Lung (tissue), 12 donors: ENCODE data around the gene PAK6. TPM values are rescaled to one million over a fixed set of nuclear protein-coding genes. Genes with fewer than 3 reads are reported as not detected.

Experiments
- ATAC-seq: fragments of 200-7000 bp; cut with Tn5 transposase; one replicate; pipeline ENCODE4 v1.9.1; 2020; ENCODE audit warnings: moderate number of reproducible peaks; ENCODE audit not compliant: insufficient read depth, low FRiP score
- DNase-seq, 3 donors: peaks; one replicate each; pipeline ENCODE4 v3.0.0-alpha.2; 2013 to 2017
- H3K27ac ChIP-seq, 2 donors: one replicate each; pipeline ENCODE4 v1.5.1; 2013; ENCODE audit warnings: mild to moderate bottlenecking in 2 of 2, moderate library complexity in 2 of 2, control low read depth in 1 of 2, inconsistent platforms in 1 of 2, low read depth in 1 of 2, low read length in 1 of 2
- H3K27me3 ChIP-seq, 3 donors: one replicate each; pipeline ENCODE4 v1.5.1; 2013; ENCODE audit warnings: low read length in 2 of 3; ENCODE audit not compliant: control insufficient read depth in 3 of 3, insufficient read depth in 3 of 3
- H3K36me3 ChIP-seq, 4 donors: one replicate each; pipeline ENCODE4 v1.5.1; 2013; ENCODE audit warnings: low read length in 4 of 4, mild to moderate bottlenecking in 1 of 4, moderate library complexity in 1 of 4; ENCODE audit not compliant: control insufficient read depth in 4 of 4, insufficient read depth in 4 of 4
- H3K4me1 ChIP-seq, 5 donors: one replicate each; pipeline ENCODE4 v1.5.1; 2013; ENCODE audit warnings: low read length in 5 of 5, mild to moderate bottlenecking in 2 of 5, moderate library complexity in 1 of 5; ENCODE audit not compliant: control insufficient read depth in 5 of 5, insufficient read depth in 5 of 5
- H3K4me3 ChIP-seq: one replicate; pipeline ENCODE4 v1.5.1; 2013; ENCODE audit warnings: mild to moderate bottlenecking, control low read depth, moderate library complexity
- H3K9ac ChIP-seq, 2 donors: one replicate each; pipeline ENCODE4 v1.5.1; 2013; ENCODE audit warnings: low read length in 2 of 2, control low read depth in 1 of 2; ENCODE audit not compliant: insufficient read depth in 1 of 2
- H3K9me3 ChIP-seq, 4 donors: one replicate each; pipeline ENCODE4 v1.5.1; 2013; ENCODE audit warnings: low read length in 3 of 4, mild to moderate bottlenecking in 1 of 4, moderate library complexity in 1 of 4; ENCODE audit not compliant: control insufficient read depth in 4 of 4, insufficient read depth in 3 of 4
- CTCF ChIP-seq: IDR thresholded peaks from 2 replicates; pipeline ENCODE4 v1.5.1; 2012; ENCODE audit warnings: mild to moderate bottlenecking; ENCODE audit errors: control extremely low read depth, extremely low read depth
- WGBS, 2 donors: extraction: QIAGEN DNeasy Blood & Tissue Kit; methylation state at CpG; one replicate each; pipeline ENCODE4 v1.1.7; 2013; 5-methylcytosine and 5-hydroxymethylcytosine counted together
- polyA plus RNA-seq, 2 donors: library from polyadenylated mRNA; stranded (reverse); fragments of 200-250 nt; gene quantifications; one replicate each; pipeline ENCODE4 v1.2.1, GENCODE V29; 2013
- total RNA-seq, 2 donors: library from RNA; depleted of rRNA in 1 of 2; stranded (reverse); fragments of >200 nt in 1 of 2; gene quantifications; one replicate each; pipeline ENCODE4 v1.2.1, GENCODE V29; 2014 to 2021
- donor health status: control.
- donor health status: control.
- donor health status: Bipolar disorder and iron deficiency.
- donor health status: healthy.
- donor health status: DM: yes; HTN: yes; CAD: no.

PAK6 gene
- total and polyA plus RNA-seq, 4 donors, result 5.8 to 10.4 (median 7.2) TPM

GRCh38 chr15:40249477-40250303 is 10.8 kb downstream of the PAK6 start:
- H3K4me3 ChIP-seq, result no peak overlapping the region
- no peak overlapping the region for H3K9ac ChIP-seq
- ATAC-seq (no peak), DNase-seq (no peak)
- no peaks in the 10 kb centered on the region for H3K9me3 ChIP-seq
- H3K27ac ChIP-seq, result no peak overlapping the region
- TF ChIP-seq CTCF, result no peak
- no peaks in the 10 kb centered on the region for H3K36me3 ChIP-seq
- WGBS, 2 donors, result 52 to 53% methylated on average over 11 of the region's 11 CpGs
- peaks cover 0 to 30% (median 7%) of the 10 kb centered on the region in 5 donors for H3K4me1 ChIP-seq
- peaks cover 0 to 18% (median 8%) of the 10 kb centered on the region in 3 donors for H3K27me3 ChIP-seq

- DNase-seq (no peak), ATAC-seq (no peak)
- Histone ChIP-seq H3K4me1 (peaks cover 0 to 30% (median 7%) of the 10 kb centered on the region in 5 donors), H3K27me3 (peaks cover 0 to 22% (median 8%) of the 10 kb centered on the region in 3 donors), H3K9me3 (no peaks in the 10 kb centered on the region), H3K9ac (no peak overlapping the region), H3K36me3 (no peaks in the 10 kb centered on the region), H3K4me3 (no peak overlapping the region), H3K27ac (no peak overlapping the region)
- no peak for TF ChIP-seq CTCF
- 92 to 95% methylated on average over 8 of the region's 8 CpGs for WGBS, 2 donors
Observed at GRCh38 chr15:40250304-40250656, 11.4 kb downstream of the PAK6 start.

- ATAC-seq (no peak), DNase-seq (no peak)
- Histone ChIP-seq H3K9me3 (no peaks in the 10 kb centered on the region), H3K9ac (no peak overlapping the region), H3K4me1 (peaks cover 0 to 26% (median under 1%) of the 10 kb centered on the region in 5 donors), H3K4me3 (no peak overlapping the region), H3K36me3 (no peaks in the 10 kb centered on the region), H3K27ac (no peak overlapping the region), H3K27me3 (peaks cover 0 to 23% (median 8%) of the 10 kb centered on the region in 3 donors)
- 87 to 95% methylated on average over 13 of the region's 13 CpGs for WGBS, 2 donors
- no peak for TF ChIP-seq CTCF
Observed at GRCh38 chr15:40250771-40251483, 12.1 kb downstream of the PAK6 start.
